ENCODE results near the gene CYTH2.

Gene CYTH2

GRCh38 chr19:48452289-48453190 is 16.6 kb upstream of the CYTH2 start:
- peaks cover 5% of the 10 kb centered on the region for H3K79me2 ChIP-seq (ENCODE audit: control insufficient read depth, insufficient read depth, low read length, unreplicated experiment)
- no peaks in the 10 kb centered on the region for H3K4me1 ChIP-seq (ENCODE audit: control insufficient read depth, insufficient read depth, low read length, unreplicated experiment)
- no peak overlapping the region for H3K4me3 ChIP-seq (ENCODE audit: low read depth, low read length)
- H3K36me3 ChIP-seq (ENCODE audit: insufficient read depth, low read length): no peaks in the 10 kb centered on the region; the same call in 1 of the 2 replicates
- no peak overlapping the region for H3K27ac ChIP-seq (ENCODE audit: low read depth, low read length)
- no peak overlapping the region for H2AFZ ChIP-seq (ENCODE audit: low read length, unreplicated experiment)
- H3K27me3 ChIP-seq (ENCODE audit: insufficient read depth, low read length): no peaks in the 10 kb centered on the region

- Histone ChIP-seq H3K4me1 (ENCODE audit: control insufficient read depth, insufficient read depth, low read length, unreplicated experiment) (no peaks in the 10 kb centered on the region), H3K36me3 (ENCODE audit: insufficient read depth, low read length) (no peaks in the 10 kb centered on the region), H3K79me2 (ENCODE audit: control insufficient read depth, insufficient read depth, low read length, unreplicated experiment) (no peaks in the 10 kb centered on the region), H3K4me3 (ENCODE audit: low read depth, low read length) (no peak overlapping the region), H2AFZ (ENCODE audit: low read length, unreplicated experiment) (no peak overlapping the region), H3K27ac (ENCODE audit: low read depth, low read length) (no peak overlapping the region), H3K27me3 (ENCODE audit: insufficient read depth, low read length) (no peaks in the 10 kb centered on the region)
Observed at GRCh38 chr19:48454150-48454730, 14.9 kb upstream of the CYTH2 start.

- no peaks in the 10 kb centered on the region for H3K27me3 ChIP-seq (ENCODE audit: insufficient read depth, low read length)
- no peak within 1 kb of the TSS for H3K4me3 ChIP-seq (ENCODE audit: low read depth, low read length)
- H3K36me3 ChIP-seq (ENCODE audit: insufficient read depth, low read length): no peaks in the 10 kb centered on the region
- H3K79me2 ChIP-seq (ENCODE audit: control insufficient read depth, insufficient read depth, low read length, unreplicated experiment): no peaks in the 10 kb centered on the region
- H3K4me1 ChIP-seq (ENCODE audit: control insufficient read depth, insufficient read depth, low read length, unreplicated experiment): no peaks in the 10 kb centered on the region
- no peak within 1 kb of the TSS for H2AFZ ChIP-seq (ENCODE audit: low read length, unreplicated experiment)
- no peak within 1 kb of the TSS for H3K27ac ChIP-seq (ENCODE audit: low read depth, low read length)
Observed at GRCh38 chr19:48455171-48455907, 13.8 kb upstream of the CYTH2 start, which contains the start of gene KCNJ14. Gene KCNJ14 (plus strand): TSS chr19:48455574. CDS start chr19:48461725, 6,151 bp downstream.

- H3K27ac ChIP-seq (ENCODE audit: low read depth, low read length): no peak overlapping the region
- H3K27me3 ChIP-seq (ENCODE audit: insufficient read depth, low read length): no peaks in the 10 kb centered on the region
- no peaks in the 10 kb centered on the region for H3K4me1 ChIP-seq (ENCODE audit: control insufficient read depth, insufficient read depth, low read length, unreplicated experiment)
- H3K4me3 ChIP-seq (ENCODE audit: low read depth, low read length): no peak overlapping the region
- no peaks in the 10 kb centered on the region for H3K36me3 ChIP-seq (ENCODE audit: insufficient read depth, low read length)
- H2AFZ ChIP-seq (ENCODE audit: low read length, unreplicated experiment): no peak overlapping the region
- H3K79me2 ChIP-seq (ENCODE audit: control insufficient read depth, insufficient read depth, low read length, unreplicated experiment): no peaks in the 10 kb centered on the region
Observed at GRCh38 chr19:48455908-48456562, 13.1 kb upstream of the CYTH2 start.

GRCh38 chr19:48456864-48457263 is 12.3 kb upstream of the CYTH2 start:
- Histone ChIP-seq H3K27ac (ENCODE audit: low read depth, low read length) (no peak overlapping the region), H3K79me2 (ENCODE audit: control insufficient read depth, insufficient read depth, low read length, unreplicated experiment) (no peaks in the 10 kb centered on the region), H3K27me3 (ENCODE audit: insufficient read depth, low read length) (no peaks in the 10 kb centered on the region), H3K36me3 (ENCODE audit: insufficient read depth, low read length) (no peaks in the 10 kb centered on the region), H3K4me1 (ENCODE audit: control insufficient read depth, insufficient read depth, low read length, unreplicated experiment) (no peaks in the 10 kb centered on the region), H3K4me3 (ENCODE audit: low read depth, low read length) (no peak overlapping the region), H2AFZ (ENCODE audit: low read length, unreplicated experiment) (no peak overlapping the region)

- no peak overlapping the region for H2AFZ ChIP-seq (ENCODE audit: low read length, unreplicated experiment)
- H3K36me3 ChIP-seq (ENCODE audit: insufficient read depth, low read length): no peaks in the 10 kb centered on the region
- no peaks in the 10 kb centered on the region for H3K79me2 ChIP-seq (ENCODE audit: control insufficient read depth, insufficient read depth, low read length, unreplicated experiment)
- no peak overlapping the region for H3K4me3 ChIP-seq (ENCODE audit: low read depth, low read length)
- H3K4me1 ChIP-seq (ENCODE audit: control insufficient read depth, insufficient read depth, low read length, unreplicated experiment): no peaks in the 10 kb centered on the region
- H3K27ac ChIP-seq (ENCODE audit: low read depth, low read length): no peak overlapping the region
- no peaks in the 10 kb centered on the region for H3K27me3 ChIP-seq (ENCODE audit: insufficient read depth, low read length)
Observed at GRCh38 chr19:48458016-48458415, 11.2 kb upstream of the CYTH2 start.

GRCh38 chr19:48461651-48461981 is 7.6 kb upstream of the CYTH2 start:
- no peak overlapping the region for H3K27ac ChIP-seq (ENCODE audit: low read depth, low read length)
- H3K36me3 ChIP-seq (ENCODE audit: insufficient read depth, low read length): no peaks in the 10 kb centered on the region
- H3K4me3 ChIP-seq (ENCODE audit: low read depth, low read length): no peak overlapping the region
- H3K27me3 ChIP-seq (ENCODE audit: insufficient read depth, low read length): no peaks in the 10 kb centered on the region
- H3K4me1 ChIP-seq (ENCODE audit: control insufficient read depth, insufficient read depth, low read length, unreplicated experiment): peaks cover 4% of the 10 kb centered on the region
- H3K79me2 ChIP-seq (ENCODE audit: control insufficient read depth, insufficient read depth, low read length, unreplicated experiment): no peaks in the 10 kb centered on the region
- no peak overlapping the region for H2AFZ ChIP-seq (ENCODE audit: low read length, unreplicated experiment)

- H3K79me2 ChIP-seq (ENCODE audit: control insufficient read depth, insufficient read depth, low read length, unreplicated experiment): no peaks in the 10 kb centered on the region
- H3K4me3 ChIP-seq (ENCODE audit: low read depth, low read length): no peak overlapping the region
- H3K27ac ChIP-seq (ENCODE audit: low read depth, low read length): no peak overlapping the region
- no peak overlapping the region for H2AFZ ChIP-seq (ENCODE audit: low read length, unreplicated experiment)
- H3K4me1 ChIP-seq (ENCODE audit: control insufficient read depth, insufficient read depth, low read length, unreplicated experiment): peaks cover 8% of the 10 kb centered on the region
- no peaks in the 10 kb centered on the region for H3K27me3 ChIP-seq (ENCODE audit: insufficient read depth, low read length)
- no peaks in the 10 kb centered on the region for H3K36me3 ChIP-seq (ENCODE audit: insufficient read depth, low read length)
Observed at GRCh38 chr19:48461982-48462655, 7.0 kb upstream of the CYTH2 start.

GRCh38 chr19:48465215-48465614 is 4.0 kb upstream of the CYTH2 start:
- Histone ChIP-seq H3K4me1 (ENCODE audit: control insufficient read depth, insufficient read depth, low read length, unreplicated experiment) (peaks cover 11% of the 10 kb centered on the region), H3K27me3 (ENCODE audit: insufficient read depth, low read length) (no peaks in the 10 kb centered on the region), H3K4me3 (ENCODE audit: low read depth, low read length) (no peak overlapping the region), H3K27ac (ENCODE audit: low read depth, low read length) (no peak overlapping the region), H2AFZ (ENCODE audit: low read length, unreplicated experiment) (no peak overlapping the region), H3K36me3 (ENCODE audit: insufficient read depth, low read length) (no peaks in the 10 kb centered on the region), H3K79me2 (ENCODE audit: control insufficient read depth, insufficient read depth, low read length, unreplicated experiment) (peaks cover 6% of the 10 kb centered on the region)
